Right lobe of liver (tissue), 6 donors: Measurements from ENCODE around the gene ZCRB1. TPM values are rescaled to one million over a fixed set of nuclear protein-coding genes. Genes with fewer than 3 reads are reported as not detected.

Experiments used
- ATAC-seq, 4 donors: fragments of 200-7000 bp; cut with Tn5 transposase; one replicate each; pipeline ENCODE4 v1.9.1; 2020; ENCODE audit warnings: mild to moderate bottlenecking in 4 of 4, moderate library complexity in 4 of 4
- DNase-seq, 3 donors: peaks; one replicate each; pipeline ENCODE4 v3.0.0-alpha.2; 2020
- H3K27ac ChIP-seq, 3 donors: fragments of 200-600 bp; one replicate each; pipeline ENCODE4 v1.8.0; 2022
- H3K27me3 ChIP-seq, 2 donors: fragments of 200-600 bp; one replicate each; pipeline ENCODE4 v1.8.0; 2022
- H3K36me3 ChIP-seq, 4 donors: fragments of 200-600 bp; sonication (generic) in 1 of 4; one replicate each; pipeline versions ENCODE4 v1.5.1 to v1.8.0; 2017 to 2022; ENCODE audit warnings: control low read depth in 1 of 4
- H3K4me1 ChIP-seq, 4 donors: fragments of 200-600 bp; sonication (generic) in 1 of 4; one replicate each; pipeline versions ENCODE4 v1.5.1 to v1.8.0; 2017 to 2022; ENCODE audit warnings: control low read depth in 1 of 4
- H3K4me3 ChIP-seq, 3 donors: fragments of 200-600 bp; one replicate each; pipeline ENCODE4 v1.8.0; 2022
- H3K9me3 ChIP-seq, 4 donors: fragments of 200-600 bp; sonication (generic) in 1 of 4; one replicate each; pipeline versions ENCODE4 v1.5.1 to v1.8.0; 2017 to 2022; ENCODE audit warnings: control low read depth in 1 of 4
- POLR2A ChIP-seq: fragments of 450-650 bp; IDR thresholded peaks from one replicate; pipeline ENCODE4 v1.6.1; 2017; ENCODE audit warnings: antibody characterized with exemption, mild to moderate bottlenecking
- WGBS: methylation state at CpG from one replicate; pipeline ENCODE4 v1.1.6; 2018; ENCODE audit warnings: low coverage, low lambda C conversion rate; ENCODE audit not compliant: insufficient coverage; ENCODE audit errors: missing lambda C conversion rate; 5-methylcytosine and 5-hydroxymethylcytosine counted together
- intact Hi-C, 2 donors: fragments of 100-400 bp; cut with DNase I; formaldehyde crosslinking; loops; one replicate each; pipeline versions ENCODE4 v1.11.2 to v1.14.1; 2022
- total RNA-seq, 6 experiments: library from RNA; depleted of rRNA in 2 of 6; stranded (reverse); fragments of >200 nt in 2 of 6; fragmentation: NEBNext Ultra II Directional in 3 of 6; extraction: Animal tissue kit (Norgen Biotek cat#: 25700) in 3 of 6; gene quantifications; one replicate each; pipeline versions ENCODE4 v1.1.0 to v1.2.4, GENCODE V29; 2016 to 2023
- TF ChIP-seq, protein P1 (sequence below), 4 donors: fragments of 200-600 bp in 3 of 4; fragments of 450-650 bp in 1 of 4; IDR thresholded peaks; one replicate each; pipeline versions ENCODE4 v1.5.1 to v1.8.0; 2016 to 2022; ENCODE audit warnings: antibody characterized with exemption in 4 of 4, mild to moderate bottlenecking in 2 of 4
- donor health status: DM: no; HTN: yes; CAD: no.
- donor health status: DM: no; HTN: no; CAD: no.
- donor health status: DM: no; HTN: no; CAD: no.
- donor health status: DM: no; HTN: yes; CAD: no.
- donor health status: DM: no; HTN: yes; CAD: no.

Gene ZCRB1
- total RNA-seq, 6 experiments from 2014 or later = 22.9 to 35.3 (median 23.5) TPM

GRCh38 chr12:42284157-42284556, 41.7 kb downstream of the ZCRB1 start:
- no peak for TF ChIP-seq POLR2A
- TF ChIP-seq, protein P1, sequence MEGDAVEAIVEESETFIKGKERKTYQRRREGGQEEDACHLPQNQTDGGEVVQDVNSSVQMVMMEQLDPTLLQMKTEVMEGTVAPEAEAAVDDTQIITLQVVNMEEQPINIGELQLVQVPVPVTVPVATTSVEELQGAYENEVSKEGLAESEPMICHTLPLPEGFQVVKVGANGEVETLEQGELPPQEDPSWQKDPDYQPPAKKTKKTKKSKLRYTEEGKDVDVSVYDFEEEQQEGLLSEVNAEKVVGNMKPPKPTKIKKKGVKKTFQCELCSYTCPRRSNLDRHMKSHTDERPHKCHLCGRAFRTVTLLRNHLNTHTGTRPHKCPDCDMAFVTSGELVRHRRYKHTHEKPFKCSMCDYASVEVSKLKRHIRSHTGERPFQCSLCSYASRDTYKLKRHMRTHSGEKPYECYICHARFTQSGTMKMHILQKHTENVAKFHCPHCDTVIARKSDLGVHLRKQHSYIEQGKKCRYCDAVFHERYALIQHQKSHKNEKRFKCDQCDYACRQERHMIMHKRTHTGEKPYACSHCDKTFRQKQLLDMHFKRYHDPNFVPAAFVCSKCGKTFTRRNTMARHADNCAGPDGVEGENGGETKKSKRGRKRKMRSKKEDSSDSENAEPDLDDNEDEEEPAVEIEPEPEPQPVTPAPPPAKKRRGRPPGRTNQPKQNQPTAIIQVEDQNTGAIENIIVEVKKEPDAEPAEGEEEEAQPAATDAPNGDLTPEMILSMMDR (IDR thresholded peaks at IDR 0.05) = no peak
- intact Hi-C loops = no loop called here
- no peak for ATAC-seq
- H3K27me3 ChIP-seq = no peaks in the 10 kb centered on the region
- 75% methylated on average over 1 of the region's 1 CpG for WGBS
- no peak for DNase-seq
- H3K9me3 ChIP-seq = no peaks in the 10 kb centered on the region
- no peak overlapping the region for H3K4me3 ChIP-seq
- no peak overlapping the region for H3K27ac ChIP-seq
- H3K36me3 ChIP-seq = no peaks in the 10 kb centered on the region
- peaks cover 0 to 13% (median 0%) of the 10 kb centered on the region in 4 donors for H3K4me1 ChIP-seq

GRCh38 chr12:42283739-42284138, 42.2 kb downstream of the ZCRB1 start:
- H3K27ac ChIP-seq = no peak overlapping the region
- H3K36me3 ChIP-seq = no peaks in the 10 kb centered on the region
- DNase-seq (no peak), ATAC-seq (no peak)
- H3K4me3 ChIP-seq = no peak overlapping the region
- no peak for TF ChIP-seq POLR2A
- TF ChIP-seq, protein P1 (IDR thresholded peaks at IDR 0.05) = no peak
- no peaks in the 10 kb centered on the region for H3K9me3 ChIP-seq
- intact Hi-C loops = no loop called here
- H3K27me3 ChIP-seq = no peaks in the 10 kb centered on the region
- H3K4me1 ChIP-seq = peaks cover 0 to 13% (median 0%) of the 10 kb centered on the region in 4 donors

DNA sequence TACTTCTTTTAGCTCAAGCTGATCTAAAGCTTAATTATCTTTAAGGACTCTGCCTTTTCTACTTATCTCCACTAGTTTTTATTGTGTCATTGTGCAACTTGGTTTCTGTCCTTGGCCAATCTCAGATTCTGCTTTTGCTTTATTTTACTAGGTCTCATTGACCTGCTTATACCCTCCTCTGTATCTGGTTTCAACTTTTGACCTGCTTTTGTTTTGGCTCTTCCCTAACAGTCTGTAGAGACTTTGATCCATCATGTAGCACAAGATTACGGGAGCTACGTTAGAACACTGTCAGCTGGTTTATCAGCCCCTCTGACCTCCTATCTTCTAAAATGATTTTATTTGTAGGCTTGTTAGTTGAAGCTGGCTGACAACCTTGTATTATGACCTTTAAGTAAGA, 43.6 kb downstream of the ZCRB1 start:
- 36% methylated on average over 2 of the region's 2 CpGs for WGBS
- TF ChIP-seq POLR2A = no peak
- TF ChIP-seq, protein P1 (IDR thresholded peaks at IDR 0.05) = no peak
- intact Hi-C loops = no loop called here

DNA sequence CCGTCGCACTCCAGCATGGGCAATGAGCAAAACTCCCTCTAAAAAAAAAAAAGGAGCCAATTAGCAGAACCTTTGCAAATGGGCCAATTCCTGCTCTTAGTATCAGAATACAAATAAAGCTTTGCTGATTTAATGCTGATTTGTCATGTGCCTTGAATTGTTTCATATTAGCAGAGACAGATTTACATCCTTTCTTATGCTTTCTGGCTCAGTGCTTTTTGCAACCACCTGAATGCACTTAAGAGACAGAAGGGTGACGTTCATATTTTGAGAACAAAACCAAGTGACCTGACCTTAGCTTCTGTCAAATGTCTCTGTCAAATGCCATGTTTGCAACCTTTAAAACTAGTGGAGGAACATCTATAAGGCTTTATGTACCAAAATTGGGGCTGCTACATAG, 44.0 kb downstream of the ZCRB1 start:
- intact Hi-C loops = no loop called here
- 0% methylated on average over 1 of the region's 3 CpGs for WGBS
- ATAC-seq (peak in 1 of 4 donors; percentile 9), DNase-seq (no peak)
- no peaks in the 10 kb centered on the region for H3K36me3 ChIP-seq
- no peak overlapping the region for H3K4me3 ChIP-seq
- H3K4me1 ChIP-seq = peaks cover 0 to 13% (median 0%) of the 10 kb centered on the region in 4 donors
- TF ChIP-seq, protein P1 (IDR thresholded peaks at IDR 0.05) = no peak
- no peaks in the 10 kb centered on the region for H3K9me3 ChIP-seq
- H3K27ac ChIP-seq = peak overlapping the region in 2 of 3 donors; percentile 28 to 32
- H3K27me3 ChIP-seq = no peaks in the 10 kb centered on the region

More for the DNA sequence above, 43.6 kb downstream of the ZCRB1 start:
- Histone ChIP-seq H3K36me3 (no peaks in the 10 kb centered on the region), H3K27me3 (no peaks in the 10 kb centered on the region), H3K4me3 (no peak overlapping the region), H3K9me3 (no peaks in the 10 kb centered on the region), H3K4me1 (peaks cover 0 to 13% (median 0%) of the 10 kb centered on the region in 4 donors), H3K27ac (peak overlapping the region in 2 of 3 donors; percentile 28 to 32)
- peak; percentile 92 to 95 (median 93) for ATAC-seq
- DNase-seq = no peak

- Histone ChIP-seq H3K4me3 (no peak overlapping the region), H3K9me3 (no peaks in the 10 kb centered on the region), H3K4me1 (peaks cover 0 to 13% (median 0%) of the 10 kb centered on the region in 4 donors), H3K27me3 (no peaks in the 10 kb centered on the region), H3K36me3 (no peaks in the 10 kb centered on the region), H3K27ac (no peak overlapping the region)
- ATAC-seq (peak; percentile 75 to 85 (median 81)), DNase-seq (no peak)
- WGBS = 14% methylated on average over 3 of the region's 3 CpGs
- TF ChIP-seq POLR2A = no peak
- TF ChIP-seq, protein P1 (IDR thresholded peaks at IDR 0.05) = no peak
- intact Hi-C loops = no loop called here
Observed at GRCh38 chr12:42281278-42281677, 44.6 kb downstream of the ZCRB1 start.
